ENCODE measurements around the gene TYW3. TPM values are rescaled to one million over a fixed set of nuclear protein-coding genes. Genes with fewer than 3 reads are reported as not detected.
A peak's percentile ranks its signal among the peaks of the same experiment; 100 is the strongest.

TYW3 gene
- total RNA-seq, 4 donors from 2014 or later: 0.80 to 11.2 (median 8.3) TPM

DNA sequence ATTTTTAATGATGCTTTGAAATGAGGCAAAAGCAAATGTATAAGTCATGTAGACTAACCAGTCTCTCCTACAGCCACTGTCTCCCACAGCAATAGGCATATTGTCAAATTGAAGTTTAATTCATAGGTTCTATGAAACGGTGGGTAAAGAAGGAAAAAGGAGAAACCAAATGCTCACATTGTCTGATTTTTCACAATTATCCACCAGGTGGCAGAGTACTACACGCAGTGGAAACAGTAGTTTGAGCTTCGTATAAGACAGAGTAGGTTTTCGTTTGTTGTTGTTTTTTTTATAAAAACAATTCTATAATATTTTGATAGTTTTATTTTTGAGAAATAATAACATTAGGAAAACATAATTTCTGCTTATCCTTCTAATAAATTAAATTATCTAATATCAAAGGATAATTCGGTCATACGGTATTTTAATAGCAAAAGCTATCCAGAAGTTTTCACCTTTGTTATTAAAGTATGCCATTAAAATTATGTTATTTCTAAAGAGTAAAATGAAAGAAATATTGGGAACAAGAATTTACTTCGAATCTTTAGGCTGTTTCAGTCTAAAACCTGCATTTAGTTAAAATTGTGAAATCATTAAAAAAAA, 39.1 kb downstream of the TYW3 start:
- in situ Hi-C loops (cut with MboI; ENCODE audit: low pct_ligation_motif_present in 1 of 4, low pct_unique_long_range_greater_than_20kb in 1 of 4, low sequenced_read_pairs in 3 of 4) (loop anchor here in 2 of 4 donors (10.0 kb wide), 2 partner anchors 423 to 433 kb away; no protein-coding TSS in a partner anchor), intact Hi-C loops (cut with DNase I; ENCODE audit: low total_unique reads) (loop anchor here (5.0 kb wide), 1 partner anchor 860 kb away; no protein-coding TSS in a partner anchor)
- peaks cover 28% of the 10 kb centered on the region for H3K27me3 ChIP-seq
- no peak overlapping the region for H3K27ac ChIP-seq
- no peak for DNase-seq
- H3K36me3 ChIP-seq: no peaks in the 10 kb centered on the region
- TF ChIP-seq, protein P1, sequence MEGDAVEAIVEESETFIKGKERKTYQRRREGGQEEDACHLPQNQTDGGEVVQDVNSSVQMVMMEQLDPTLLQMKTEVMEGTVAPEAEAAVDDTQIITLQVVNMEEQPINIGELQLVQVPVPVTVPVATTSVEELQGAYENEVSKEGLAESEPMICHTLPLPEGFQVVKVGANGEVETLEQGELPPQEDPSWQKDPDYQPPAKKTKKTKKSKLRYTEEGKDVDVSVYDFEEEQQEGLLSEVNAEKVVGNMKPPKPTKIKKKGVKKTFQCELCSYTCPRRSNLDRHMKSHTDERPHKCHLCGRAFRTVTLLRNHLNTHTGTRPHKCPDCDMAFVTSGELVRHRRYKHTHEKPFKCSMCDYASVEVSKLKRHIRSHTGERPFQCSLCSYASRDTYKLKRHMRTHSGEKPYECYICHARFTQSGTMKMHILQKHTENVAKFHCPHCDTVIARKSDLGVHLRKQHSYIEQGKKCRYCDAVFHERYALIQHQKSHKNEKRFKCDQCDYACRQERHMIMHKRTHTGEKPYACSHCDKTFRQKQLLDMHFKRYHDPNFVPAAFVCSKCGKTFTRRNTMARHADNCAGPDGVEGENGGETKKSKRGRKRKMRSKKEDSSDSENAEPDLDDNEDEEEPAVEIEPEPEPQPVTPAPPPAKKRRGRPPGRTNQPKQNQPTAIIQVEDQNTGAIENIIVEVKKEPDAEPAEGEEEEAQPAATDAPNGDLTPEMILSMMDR (IDR thresholded peaks at IDR 0.05): peak; percentile 49 to 68 (median 59)
- no peak for TF ChIP-seq POLR2A (IDR thresholded peaks at IDR 0.05)
- 27 to 30% methylated on average over 7 of the region's 7 CpGs for WGBS, 2 donors (ENCODE audit: low coverage in 1 of 2)
- H3K9me3 ChIP-seq: no peaks in the 10 kb centered on the region
- H3K4me3 ChIP-seq: no peak overlapping the region
- no peaks in the 10 kb centered on the region for H3K4me1 ChIP-seq

DNA sequence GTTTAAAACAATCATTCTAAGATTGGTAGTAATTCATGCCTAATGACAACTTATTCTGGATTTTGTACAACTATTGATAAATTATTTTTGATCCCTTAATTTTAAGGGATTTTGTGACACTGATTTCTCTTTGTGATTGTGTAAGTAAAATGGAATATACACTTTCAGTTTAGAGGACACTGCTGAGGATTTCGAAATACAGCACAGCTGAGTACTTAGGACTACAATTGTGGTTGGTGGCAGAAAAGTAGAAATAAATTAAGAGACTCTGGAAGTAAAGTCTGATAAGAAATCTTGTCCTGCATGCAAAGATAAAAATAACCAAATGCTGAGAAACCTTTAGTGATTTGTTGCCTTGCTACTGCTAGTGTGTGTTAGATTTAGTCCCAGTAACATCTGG, 40.0 kb downstream of the TYW3 start:
- in situ Hi-C loops (cut with MboI; ENCODE audit: low pct_ligation_motif_present in 1 of 4, low pct_unique_long_range_greater_than_20kb in 1 of 4, low sequenced_read_pairs in 3 of 4) (loop anchor here in 2 of 4 donors (10.0 kb wide), 2 partner anchors 422 to 432 kb away; no protein-coding TSS in a partner anchor), intact Hi-C loops (cut with DNase I; ENCODE audit: low total_unique reads) (loop anchor here (5.0 kb wide), 1 partner anchor 859 kb away; no protein-coding TSS in a partner anchor)
- H3K9me3 ChIP-seq: no peaks in the 10 kb centered on the region
- H3K27ac ChIP-seq: no peak overlapping the region
- H3K4me1 ChIP-seq: no peaks in the 10 kb centered on the region
- DNase-seq: no peak
- no peaks in the 10 kb centered on the region for H3K36me3 ChIP-seq
- H3K27me3 ChIP-seq: peaks cover 28% of the 10 kb centered on the region
- no peak overlapping the region for H3K4me3 ChIP-seq
- 47 to 50% methylated on average over 1 of the region's 1 CpG for WGBS, 2 donors (ENCODE audit: low coverage in 1 of 2)
- no peak for TF ChIP-seq POLR2AphosphoS5 (IDR thresholded peaks at IDR 0.05)
- no peak for TF ChIP-seq POLR2A (IDR thresholded peaks at IDR 0.05)
- TF ChIP-seq, protein P1 (IDR thresholded peaks at IDR 0.05): no peak
- TF ChIP-seq EP300 (IDR thresholded peaks at IDR 0.05; ENCODE audit: low read depth): no peak

DNA sequence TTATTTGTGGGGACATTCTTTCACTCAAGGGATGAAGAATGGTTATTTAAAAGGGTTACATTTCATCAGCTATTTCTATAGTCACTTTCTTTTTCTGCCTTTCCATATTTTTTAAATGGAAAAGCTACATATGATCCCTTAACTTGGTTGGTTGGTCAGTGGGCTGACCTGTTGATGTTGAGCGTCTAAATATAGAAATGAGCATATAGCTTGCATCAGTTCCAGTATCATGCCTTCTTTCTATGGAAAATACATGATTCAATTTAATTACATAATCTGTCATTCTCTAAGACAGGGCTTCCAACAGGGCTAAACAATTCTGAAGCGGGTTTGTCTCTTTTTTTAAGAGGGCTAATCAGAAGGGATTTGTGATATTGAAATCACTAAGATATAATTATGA, 40.6 kb downstream of the TYW3 start:
- in situ Hi-C loops (cut with MboI; ENCODE audit: low pct_ligation_motif_present in 1 of 4, low pct_unique_long_range_greater_than_20kb in 1 of 4, low sequenced_read_pairs in 3 of 4): loop anchor here in 2 of 4 donors (10.0 kb wide), 2 partner anchors 421 to 431 kb away; no protein-coding TSS in a partner anchor
- no peak for DNase-seq
- peaks cover 28% of the 10 kb centered on the region for H3K27me3 ChIP-seq
- TF ChIP-seq POLR2A (IDR thresholded peaks at IDR 0.05) (no peak), POLR2AphosphoS5 (IDR thresholded peaks at IDR 0.05) (no peak), EP300 (IDR thresholded peaks at IDR 0.05; ENCODE audit: low read depth) (no peak)
- TF ChIP-seq, protein P1 (IDR thresholded peaks at IDR 0.05): no peak
- intact Hi-C loops (cut with DNase I; ENCODE audit: low total_unique reads): loop anchor here (5.0 kb wide), 1 partner anchor 859 kb away; no protein-coding TSS in a partner anchor
- H3K9me3 ChIP-seq: no peaks in the 10 kb centered on the region
- no peaks in the 10 kb centered on the region for H3K36me3 ChIP-seq
- no peak overlapping the region for H3K4me3 ChIP-seq
- 78 to 100% methylated on average over 2 of the region's 2 CpGs for WGBS, 2 donors (ENCODE audit: low coverage in 1 of 2)
- no peaks in the 10 kb centered on the region for H3K4me1 ChIP-seq
- H3K27ac ChIP-seq: no peak overlapping the region

DNA sequence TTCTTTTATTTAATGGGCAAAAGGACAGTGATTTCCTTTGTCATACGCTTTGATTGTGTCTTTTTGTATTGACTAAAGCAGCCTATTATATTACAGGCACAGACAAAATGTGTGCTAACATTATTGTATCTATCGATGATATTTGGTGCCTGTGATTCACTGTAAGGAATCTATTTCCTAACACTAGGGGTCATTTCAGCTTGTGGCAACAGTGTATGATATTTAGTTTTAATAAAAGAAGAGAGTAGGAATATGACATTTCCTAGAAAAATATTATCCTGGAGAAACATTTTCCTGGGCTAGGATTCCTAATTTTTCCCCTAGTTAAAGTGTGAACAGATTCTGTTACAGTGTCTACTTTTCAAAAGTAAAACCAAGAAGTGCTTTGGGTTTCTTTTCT, 42.8 kb downstream of the TYW3 start:
- intact Hi-C loops (cut with DNase I; ENCODE audit: low total_unique reads) (no loop called here), in situ Hi-C loops (cut with MboI; ENCODE audit: low pct_ligation_motif_present in 1 of 4, low pct_unique_long_range_greater_than_20kb in 1 of 4, low sequenced_read_pairs in 3 of 4) (loop anchor here in 2 of 4 donors (10.0 kb wide), 2 partner anchors 419 to 429 kb away; no protein-coding TSS in a partner anchor)
- 65 to 75% methylated on average over 2 of the region's 2 CpGs for WGBS, 2 donors (ENCODE audit: low coverage in 1 of 2)

More for the DNA sequence above, 42.8 kb downstream of the TYW3 start:
- DNase-seq: no peak
- Histone ChIP-seq H3K27me3 (peaks cover 28% of the 10 kb centered on the region), H3K9me3 (no peaks in the 10 kb centered on the region), H3K27ac (no peak overlapping the region), H3K4me3 (no peak overlapping the region), H3K4me1 (no peaks in the 10 kb centered on the region), H3K36me3 (no peaks in the 10 kb centered on the region)
- TF ChIP-seq, protein P1 (IDR thresholded peaks at IDR 0.05): no peak
